HG02642 (cell line): ENCODE measurements around the gene FBXL19.

Source experiments
- ATAC-seq: cut with Tn5 transposase; IDR thresholded peaks from one replicate; pipeline ENCODE4 v1.9.1; 2021; ENCODE audit warnings: mild to moderate bottlenecking; ENCODE audit not compliant: unreplicated experiment, poor library complexity

FBXL19 gene

DNA sequence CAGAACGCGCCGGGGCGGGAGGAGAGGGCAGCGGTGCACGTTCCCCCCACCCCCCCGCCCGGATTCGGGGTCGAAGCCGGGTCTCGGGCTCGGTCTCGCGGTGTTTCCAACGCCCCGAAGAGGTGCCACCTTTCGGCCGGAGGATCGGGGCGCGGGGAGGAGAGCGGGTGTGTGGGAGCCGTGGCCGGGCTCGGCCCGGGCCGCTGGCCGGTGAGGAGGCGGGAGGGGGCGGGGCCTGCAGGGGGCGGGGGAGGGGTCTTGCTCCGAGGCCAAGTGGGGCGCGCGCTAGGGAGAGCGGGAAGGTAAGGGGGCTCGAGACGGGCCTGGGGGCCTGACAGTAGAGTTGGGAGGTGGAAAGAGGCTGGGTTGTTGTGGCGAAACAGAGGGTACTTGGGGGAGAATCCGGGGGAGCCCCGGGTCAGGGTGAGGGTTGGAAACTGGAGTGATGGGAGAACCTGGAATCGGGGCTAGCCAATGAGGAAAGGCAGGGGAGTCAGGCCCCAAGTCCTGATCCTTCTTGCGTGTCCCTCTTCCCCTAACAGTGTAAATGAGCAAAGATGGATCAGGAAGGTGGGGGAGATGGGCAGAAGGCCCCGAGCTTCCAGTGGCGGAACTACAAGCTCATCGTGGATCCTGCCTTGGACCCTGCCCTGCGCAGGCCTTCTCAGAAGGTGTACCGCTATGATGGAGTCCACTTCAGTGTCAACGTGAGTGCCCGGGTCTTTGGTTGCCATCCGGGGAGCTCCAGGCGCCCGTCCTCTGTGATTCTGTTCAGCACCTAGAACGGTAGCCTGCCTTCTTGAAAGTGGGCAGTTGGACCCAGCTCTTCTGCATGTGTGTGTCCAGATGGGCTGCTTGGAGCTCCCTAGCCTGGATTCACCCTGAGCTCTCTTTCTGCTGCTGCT, 35.1 kb downstream of the FBXL19 start:
- peak; percentile 35 for ATAC-seq

DNA sequence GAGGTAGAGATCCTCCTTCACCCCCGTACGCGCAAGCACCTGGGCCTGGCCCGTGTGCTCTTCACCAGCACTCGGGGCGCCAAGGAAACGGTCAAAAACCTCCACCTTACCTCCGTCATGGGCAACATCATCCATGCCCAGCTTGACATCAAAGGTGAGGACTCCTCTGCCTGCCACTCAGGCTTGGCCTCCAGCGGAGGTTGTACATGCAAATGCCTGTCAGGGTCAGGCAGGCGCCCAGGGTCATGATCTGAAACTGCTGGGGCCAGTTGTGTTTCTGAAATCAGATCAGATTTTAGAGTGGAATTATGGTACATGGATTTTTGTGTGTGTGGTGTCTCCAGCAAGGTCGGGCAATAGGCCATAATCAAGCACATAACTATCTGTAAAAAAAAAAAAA, 38.0 kb downstream of the FBXL19 start:
- no peak for ATAC-seq

DNA sequence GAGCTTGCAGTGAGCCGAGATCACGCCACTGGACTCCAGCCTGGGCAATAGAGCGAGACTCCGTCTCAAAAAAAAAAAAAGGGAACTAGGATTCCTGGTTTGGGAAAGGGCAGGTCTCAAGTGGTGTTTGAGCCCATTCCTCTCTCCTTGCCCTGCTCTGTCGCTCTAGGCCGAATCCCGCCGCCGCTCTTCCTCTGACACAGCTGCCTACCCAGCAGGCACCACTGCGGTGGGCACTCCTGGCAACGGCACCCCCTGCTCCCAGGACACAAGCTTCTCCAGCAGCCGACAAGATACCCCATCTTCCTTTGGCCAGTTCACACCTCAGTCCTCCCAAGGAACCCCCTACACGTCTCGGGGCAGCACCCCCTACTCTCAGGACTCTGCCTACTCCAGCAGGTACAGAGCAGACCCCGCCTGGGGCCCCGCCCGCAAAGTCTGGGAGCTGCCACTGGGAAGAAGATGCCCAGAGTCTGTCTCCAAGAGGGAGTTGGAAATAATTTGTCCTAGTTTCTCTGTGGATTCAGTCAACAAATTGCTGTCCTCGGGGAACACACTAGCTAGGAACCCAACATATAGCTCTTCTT, 40.6 kb downstream of the FBXL19 start:
- no peak for ATAC-seq

DNA sequence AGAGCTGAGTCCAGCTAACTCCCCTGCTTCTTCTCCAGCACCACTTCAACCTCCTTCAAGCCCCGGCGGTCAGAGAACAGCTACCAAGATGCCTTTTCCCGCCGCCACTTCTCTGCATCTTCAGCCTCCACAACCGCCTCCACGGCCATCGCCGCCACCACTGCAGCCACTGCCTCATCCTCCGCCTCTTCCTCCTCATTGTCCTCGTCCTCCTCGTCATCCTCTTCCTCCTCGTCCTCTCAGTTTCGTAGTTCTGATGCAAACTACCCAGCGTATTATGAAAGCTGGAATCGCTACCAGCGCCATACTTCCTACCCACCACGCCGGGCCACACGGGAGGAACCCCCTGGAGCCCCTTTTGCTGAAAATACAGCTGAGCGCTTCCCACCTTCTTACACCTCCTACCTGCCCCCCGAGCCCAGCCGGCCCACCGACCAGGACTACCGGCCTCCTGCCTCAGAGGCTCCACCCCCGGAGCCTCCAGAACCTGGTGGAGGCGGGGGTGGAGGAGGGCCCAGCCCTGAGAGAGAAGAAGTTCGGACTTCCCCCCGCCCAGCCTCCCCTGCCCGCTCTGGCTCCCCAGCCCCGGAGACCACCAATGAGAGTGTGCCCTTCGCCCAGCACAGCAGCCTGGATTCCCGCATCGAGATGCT, 41.3 kb downstream of the FBXL19 start:
- ATAC-seq, result no peak

DNA sequence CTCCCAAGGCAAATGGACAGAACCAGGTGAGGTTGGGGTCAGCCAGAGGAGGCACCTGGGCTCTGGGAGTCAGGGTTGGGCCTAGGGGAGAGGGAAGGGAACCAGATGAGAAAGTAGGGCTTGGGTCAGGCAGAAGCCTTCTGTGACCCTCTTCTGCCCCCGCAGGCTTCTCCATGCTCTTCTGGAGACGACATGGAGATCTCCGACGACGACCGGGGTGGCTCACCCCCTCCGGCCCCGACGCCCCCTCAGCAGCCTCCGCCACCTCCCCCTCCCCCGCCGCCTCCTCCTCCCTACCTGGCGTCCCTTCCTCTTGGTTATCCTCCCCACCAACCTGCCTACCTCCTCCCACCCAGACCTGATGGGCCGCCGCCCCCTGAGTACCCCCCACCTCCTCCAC, 42.1 kb downstream of the FBXL19 start:
- ATAC-seq, result no peak

DNA sequence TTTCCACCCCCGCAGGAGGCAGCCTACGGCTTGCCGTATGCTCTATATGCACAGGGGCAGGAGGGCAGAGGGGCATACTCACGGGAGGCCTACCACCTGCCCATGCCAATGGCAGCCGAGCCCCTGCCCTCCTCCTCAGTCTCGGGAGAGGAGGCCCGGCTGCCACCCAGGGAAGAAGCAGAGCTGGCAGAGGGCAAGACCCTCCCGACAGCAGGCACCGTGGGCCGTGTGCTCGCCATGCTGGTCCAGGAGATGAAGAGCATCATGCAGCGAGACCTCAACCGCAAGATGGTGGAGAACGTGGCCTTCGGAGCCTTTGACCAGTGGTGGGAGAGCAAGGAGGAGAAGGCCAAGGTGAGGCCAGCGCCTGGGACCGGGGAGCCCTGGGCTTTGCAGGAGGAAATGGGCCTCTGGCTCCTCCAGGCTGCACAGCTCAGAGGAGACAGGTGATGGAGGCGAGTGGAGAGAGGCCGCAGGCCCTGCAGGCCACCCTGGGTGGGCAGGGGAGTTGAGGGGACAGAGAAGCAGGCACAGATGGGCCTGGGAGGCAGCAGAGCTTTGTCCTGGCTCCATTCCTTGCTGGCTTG, 42.8 kb downstream of the FBXL19 start:
- no peak for ATAC-seq

DNA sequence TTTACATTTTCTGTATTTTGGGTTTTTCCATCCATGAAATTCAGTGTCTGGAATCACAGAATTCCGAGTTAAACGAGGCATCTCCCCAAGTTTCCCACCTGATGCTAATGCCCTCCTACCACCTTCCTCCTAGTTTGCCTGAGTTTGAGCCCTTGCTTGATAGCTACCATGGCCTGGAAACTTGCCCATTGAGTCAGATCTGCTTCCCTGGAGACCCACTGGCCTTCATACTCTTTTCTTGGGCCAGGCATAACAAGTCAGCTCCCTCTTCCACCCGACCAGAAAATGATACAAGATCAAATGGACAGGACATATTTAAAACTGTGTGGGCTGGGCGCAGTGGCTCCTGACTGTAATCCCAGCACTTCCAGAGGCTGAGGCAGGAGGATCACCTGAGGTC, 44.4 kb downstream of the FBXL19 start:
- ATAC-seq, result no peak

DNA sequence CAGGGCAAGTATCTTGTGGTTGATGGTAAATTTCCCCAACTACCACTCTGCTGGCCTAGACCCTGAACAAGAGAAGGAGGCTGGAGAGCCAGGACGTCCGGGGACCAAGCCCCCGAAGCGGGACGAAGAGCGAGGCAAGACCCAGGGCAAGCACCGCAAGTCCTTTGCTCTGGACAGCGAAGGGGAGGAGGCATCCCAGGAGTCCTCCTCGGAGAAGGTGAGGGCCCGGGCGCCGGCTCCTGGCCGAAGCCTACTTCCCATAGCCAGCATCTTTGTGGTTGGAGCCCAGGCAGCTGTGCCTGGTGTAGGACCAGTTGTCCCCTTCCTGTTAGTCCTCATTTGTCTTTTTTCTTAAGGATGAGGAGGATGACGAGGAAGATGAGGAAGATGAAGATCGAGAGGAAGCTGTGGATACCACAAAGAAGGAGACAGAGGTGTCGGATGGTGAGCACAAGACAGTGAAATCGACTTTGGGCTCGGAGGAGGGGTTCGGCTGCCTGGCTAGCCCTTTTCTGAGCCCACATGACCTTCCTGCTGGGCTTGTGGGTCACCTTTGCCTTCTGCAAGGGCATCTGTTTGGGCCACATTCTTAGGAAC, 46.0 kb downstream of the FBXL19 start:
- no peak for ATAC-seq

DNA sequence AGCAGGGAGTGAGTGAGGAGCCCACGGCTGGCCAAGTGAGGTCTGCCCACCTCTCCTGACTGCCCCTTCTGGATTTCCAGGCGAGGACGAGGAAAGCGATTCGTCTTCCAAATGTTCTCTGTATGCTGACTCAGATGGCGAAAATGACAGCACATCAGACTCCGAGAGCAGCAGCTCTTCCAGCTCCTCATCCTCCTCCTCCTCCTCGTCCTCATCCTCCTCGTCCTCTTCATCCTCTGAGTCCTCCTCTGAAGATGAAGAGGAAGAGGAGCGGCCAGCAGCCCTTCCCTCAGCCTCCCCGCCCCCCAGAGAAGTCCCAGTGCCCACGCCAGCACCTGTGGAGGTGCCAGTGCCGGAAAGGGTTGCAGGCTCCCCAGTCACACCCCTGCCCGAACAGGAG, 47.9 kb downstream of the FBXL19 start:
- no peak for ATAC-seq

DNA sequence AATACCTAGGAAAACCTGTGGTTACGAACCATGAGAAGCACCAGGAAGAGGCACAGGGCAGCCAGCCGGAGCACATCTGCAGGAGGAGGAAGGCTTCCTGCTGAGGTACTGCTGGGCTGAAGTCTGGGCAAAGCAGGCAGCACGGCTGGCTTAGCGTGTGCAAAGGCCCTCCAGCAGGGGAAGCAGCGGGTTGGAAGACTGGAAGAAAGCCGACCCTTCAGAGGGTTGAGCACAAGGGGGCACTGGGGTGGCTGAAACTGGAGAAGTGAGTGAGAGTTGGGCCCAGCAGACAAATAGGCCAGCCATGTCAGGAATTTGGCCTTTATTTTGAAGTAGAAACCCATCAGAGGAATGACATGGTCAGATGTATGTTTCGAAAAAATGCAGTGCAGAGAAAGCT, 49.5 kb downstream of the FBXL19 start:
- no peak for ATAC-seq

DNA sequence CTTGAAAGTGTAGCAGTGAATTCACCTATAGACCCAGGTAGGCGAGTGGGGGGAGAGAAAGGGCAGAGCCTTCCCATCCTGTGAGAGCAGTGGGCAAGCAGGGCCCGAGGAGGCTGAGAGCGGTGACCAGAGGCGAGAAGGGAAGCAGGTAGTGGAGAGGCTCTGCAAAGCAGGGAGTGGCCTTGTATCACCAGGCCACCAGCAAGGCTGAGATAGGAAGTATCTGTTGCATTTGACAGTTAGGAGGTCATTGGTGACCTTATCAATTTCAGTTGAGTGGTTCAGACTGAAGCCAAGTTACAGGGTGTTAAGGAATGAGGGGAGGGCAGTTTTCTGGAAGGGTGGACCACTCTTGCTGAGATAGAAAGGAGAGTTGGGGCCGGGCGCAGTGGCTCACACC, 51.0 kb downstream of the FBXL19 start:
- no peak for ATAC-seq

DNA sequence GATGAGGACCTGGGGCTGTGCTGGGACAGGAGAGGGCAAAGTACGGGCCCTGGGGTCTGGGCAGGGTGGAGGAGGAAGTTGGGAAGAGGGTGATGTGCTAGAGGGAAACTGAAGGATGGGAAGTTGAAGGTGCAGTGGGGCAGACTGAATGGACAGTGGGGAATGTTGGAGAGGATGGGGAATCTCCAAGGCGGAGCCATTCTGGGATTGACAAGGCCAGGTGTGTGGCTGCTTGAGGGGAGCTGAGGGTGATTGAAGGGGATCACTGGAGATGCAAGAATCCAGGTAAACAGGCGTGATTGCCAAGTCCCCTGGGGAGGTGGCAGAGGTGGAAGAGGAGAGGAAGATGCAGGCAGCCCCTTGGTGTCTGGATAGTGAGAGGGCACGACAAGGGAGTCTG, 53.1 kb downstream of the FBXL19 start:
- ATAC-seq, result no peak

DNA sequence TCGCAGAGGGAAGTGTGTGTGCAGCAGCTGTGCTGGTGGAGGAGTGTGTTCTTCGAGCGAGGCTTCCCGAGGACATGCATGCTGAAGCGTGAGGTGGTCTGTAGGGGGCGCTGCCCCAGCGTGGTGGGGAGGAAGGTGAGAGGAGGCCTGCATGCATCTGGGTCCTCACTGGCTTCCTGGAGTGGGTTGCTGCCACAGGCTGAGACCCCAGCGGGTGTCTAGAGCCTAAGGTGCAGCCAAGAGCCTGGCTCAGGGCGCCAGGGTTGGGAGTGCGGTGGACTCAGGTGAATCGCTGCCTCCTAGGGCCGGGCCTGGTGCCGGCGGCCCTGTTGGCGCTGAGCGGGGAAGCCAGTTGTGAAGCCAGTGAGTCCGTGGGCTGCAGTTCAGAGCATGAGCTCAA, 54.1 kb downstream of the FBXL19 start:
- ATAC-seq, result no peak

DNA sequence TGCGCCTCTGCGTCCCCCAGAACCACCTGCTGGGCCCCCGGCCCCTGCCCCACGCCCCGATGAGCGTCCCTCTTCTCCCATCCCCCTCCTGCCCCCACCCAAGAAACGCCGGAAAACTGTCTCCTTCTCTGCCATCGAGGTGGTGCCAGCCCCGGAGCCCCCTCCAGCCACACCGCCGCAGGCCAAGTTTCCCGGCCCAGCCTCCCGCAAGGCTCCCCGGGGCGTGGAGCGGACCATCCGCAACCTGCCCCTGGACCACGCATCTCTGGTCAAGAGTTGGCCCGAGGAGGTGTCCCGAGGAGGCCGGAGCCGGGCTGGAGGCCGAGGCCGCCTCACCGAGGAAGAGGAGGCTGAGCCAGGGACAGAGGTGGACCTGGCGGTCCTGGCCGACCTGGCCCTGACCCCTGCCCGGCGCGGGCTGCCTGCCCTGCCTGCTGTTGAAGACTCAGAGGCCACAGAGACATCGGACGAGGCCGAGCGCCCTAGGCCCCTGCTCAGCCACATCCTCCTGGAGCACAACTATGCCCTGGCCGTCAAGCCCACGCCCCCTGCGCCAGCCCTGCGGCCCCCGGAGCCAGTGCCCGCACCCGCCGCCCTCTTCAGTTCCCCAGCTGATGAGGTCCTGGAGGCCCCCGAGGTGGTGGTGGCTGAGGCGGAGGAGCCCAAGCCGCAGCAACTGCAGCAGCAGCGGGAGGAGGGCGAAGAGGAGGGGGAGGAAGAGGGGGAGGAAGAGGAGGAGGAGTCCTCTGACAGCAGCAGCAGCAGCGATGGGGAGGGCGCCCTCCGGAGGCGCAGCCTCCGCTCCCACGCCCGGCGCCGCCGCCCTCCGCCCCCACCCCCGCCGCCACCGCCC, 56.0 kb downstream of the FBXL19 start:
- no peak for ATAC-seq

DNA sequence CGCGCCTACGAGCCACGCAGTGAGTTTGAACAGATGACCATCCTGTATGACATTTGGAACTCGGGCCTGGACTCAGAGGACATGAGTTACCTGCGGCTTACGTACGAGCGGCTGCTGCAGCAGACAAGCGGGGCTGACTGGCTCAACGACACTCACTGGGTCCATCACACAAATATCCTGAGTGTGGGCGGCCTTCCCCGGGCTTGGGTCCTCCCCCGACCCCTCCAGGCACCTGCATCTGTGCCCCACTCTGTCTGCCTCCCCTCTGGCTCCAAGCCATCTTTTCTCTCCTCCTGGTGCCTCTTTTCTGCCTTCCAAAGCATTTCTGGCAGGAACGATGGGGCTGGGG, 56.6 kb downstream of the FBXL19 start:
- ATAC-seq, result no peak

DNA sequence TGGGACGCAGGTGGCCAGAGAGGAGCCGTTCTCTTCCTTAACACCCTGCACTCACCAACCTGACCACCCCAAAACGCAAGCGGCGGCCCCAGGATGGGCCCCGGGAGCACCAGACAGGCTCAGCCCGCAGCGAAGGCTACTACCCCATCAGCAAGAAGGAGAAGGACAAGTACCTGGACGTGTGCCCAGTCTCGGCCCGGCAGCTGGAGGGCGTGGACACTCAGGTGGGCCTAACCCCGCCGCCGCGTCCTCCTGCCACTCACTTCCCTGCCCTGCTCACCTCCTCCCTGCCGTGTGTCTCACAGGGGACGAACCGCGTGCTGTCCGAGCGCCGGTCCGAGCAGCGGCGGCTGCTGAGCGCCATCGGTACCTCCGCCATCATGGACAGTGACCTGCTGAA, 57.1 kb downstream of the FBXL19 start:
- ATAC-seq, result no peak

DNA sequence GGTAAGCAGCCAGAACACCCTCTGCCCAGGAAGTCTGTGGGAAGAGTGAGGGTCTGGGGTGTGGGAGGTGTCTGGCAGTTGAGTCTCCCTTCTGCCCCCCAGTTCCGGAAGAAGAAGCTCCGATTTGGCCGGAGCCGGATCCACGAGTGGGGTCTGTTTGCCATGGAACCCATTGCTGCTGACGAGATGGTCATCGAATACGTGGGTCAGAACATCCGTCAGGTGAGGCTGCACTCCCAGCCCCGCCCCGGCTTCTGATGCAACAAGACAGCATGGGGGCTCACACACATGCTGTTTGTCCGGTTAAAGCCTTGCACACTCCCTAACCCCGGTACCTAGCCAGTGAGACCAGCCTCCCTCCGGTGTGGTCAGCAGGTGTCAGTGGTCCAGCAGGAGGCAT, 57.6 kb downstream of the FBXL19 start:
- ATAC-seq, result no peak

DNA sequence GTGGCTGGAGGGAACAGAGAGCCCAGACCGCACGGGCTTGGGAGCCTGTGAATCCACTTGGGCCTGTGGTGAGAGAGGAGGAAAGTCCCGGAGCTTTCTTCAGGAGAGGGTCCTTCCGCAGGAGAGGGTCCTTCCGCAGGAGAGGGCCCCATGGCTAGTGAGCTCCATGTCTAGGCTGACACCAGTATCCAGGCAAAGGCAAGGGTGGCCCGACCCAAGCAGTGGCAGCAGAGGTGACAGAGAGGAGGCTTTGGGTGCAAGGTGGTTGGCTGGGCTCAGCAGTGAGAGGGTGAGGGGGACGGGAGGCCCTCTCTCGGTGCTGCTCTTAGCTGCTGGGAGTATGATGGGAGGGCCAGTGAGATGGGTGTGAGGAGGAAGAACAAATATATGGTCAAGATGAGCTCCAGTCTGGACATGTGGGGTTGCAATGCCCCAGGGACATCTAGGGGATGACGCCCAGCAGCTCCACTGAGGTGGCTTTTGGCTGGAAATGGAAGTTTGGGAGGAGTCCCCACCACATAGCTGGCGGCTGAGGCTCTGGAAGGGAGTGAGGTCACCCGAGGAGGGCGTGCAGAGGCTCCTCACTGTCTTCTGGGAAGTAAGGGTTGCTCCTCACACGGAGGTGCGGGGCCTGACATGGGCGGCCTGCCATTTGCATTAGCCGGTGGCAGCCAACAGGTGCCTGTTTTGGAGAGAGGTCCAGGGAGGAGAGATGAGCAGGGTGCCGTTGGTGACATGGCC, 59.3 kb downstream of the FBXL19 start:
- ATAC-seq, result no peak

DNA sequence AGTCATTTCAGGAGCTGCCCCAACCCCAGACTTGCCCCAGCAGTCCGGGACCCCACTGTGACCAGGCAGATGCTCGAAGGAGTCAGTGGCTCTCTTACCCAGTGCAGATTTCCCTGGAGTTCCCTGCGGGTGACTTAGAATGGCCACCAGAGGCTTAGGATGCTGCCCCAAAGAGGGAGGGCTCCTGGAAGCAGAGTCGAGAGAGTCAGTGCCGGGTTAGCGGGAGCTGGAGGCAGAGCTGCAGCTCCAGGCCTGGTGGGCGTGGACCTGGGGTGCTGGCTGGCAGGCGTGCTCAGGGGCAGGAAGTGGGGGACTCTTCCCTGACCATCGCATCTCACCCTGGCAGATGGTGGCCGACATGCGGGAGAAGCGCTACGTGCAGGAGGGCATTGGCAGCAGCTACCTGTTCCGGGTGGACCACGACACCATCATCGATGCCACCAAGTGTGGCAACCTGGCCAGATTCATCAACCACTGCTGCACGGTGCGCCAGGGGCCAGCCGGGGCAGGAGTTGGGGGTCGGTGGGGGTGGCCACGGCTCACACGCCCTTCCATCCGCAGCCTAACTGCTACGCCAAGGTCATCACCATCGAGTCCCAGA, 60.0 kb downstream of the FBXL19 start:
- no peak for ATAC-seq
